Hematopoietic multipotent progenitor cell treated with erythropoietin and hydrocortisone succinate and interleukin-3 and kit ligand, for 8 days (in vitro differentiated cells): ENCODE measurements around the gene DXO.
"Not testable (repeated sequence)": the region's sequence is repeated elsewhere in the genome, so short reads cannot be mapped to it uniquely, and the experiment has no call there.

Source experiments
- DNase-seq: peaks from one replicate; pipeline ENCODE4 v3.0.0-alpha.2; 2015

DXO gene

GRCh38 chr6:31956796-31957195 is 15.1 kb downstream of the DXO start:
- no peak for DNase-seq

- no peak for DNase-seq
Measured at GRCh38 chr6:31954511-31954910, 17.4 kb downstream of the DXO start.

GRCh38 chr6:31952890-31953289 is 19.0 kb downstream of the DXO start:
- no peak for DNase-seq

- peak; percentile 55 for DNase-seq
Measured at GRCh38 chr6:31952140-31952805, 19.7 kb downstream of the DXO start.

- no peak for DNase-seq
Measured at GRCh38 chr6:31949926-31950548, 21.9 kb downstream of the DXO start.

GRCh38 chr6:31948753-31949413 is 23.1 kb downstream of the DXO start:
- peak; percentile 52 for DNase-seq

- DNase-seq: no peak
Measured at GRCh38 chr6:31948306-31948705, 23.6 kb downstream of the DXO start.

GRCh38 chr6:31947864-31948263 is 24.1 kb downstream of the DXO start:
- no peak for DNase-seq

GRCh38 chr6:31947070-31947675 is 24.8 kb downstream of the DXO start:
- DNase-seq: no peak

GRCh38 chr6:31946370-31946885 is 25.5 kb downstream of the DXO start:
- DNase-seq: no peak

- DNase-seq: no peak
Measured at GRCh38 chr6:31945507-31946369, 26.2 kb downstream of the DXO start, which contains the start of gene CFB. TSS of gene CFB (plus strand) at chr6:31946095. CDS start at chr6:31946222, 127 bp downstream.

- DNase-seq: no peak
Measured at GRCh38 chr6:31945154-31945506, 26.8 kb downstream of the DXO start.

GRCh38 chr6:31943742-31944141 is 28.2 kb downstream of the DXO start:
- no peak for DNase-seq

- no peak for DNase-seq
Measured at GRCh38 chr6:31940256-31940664, 31.7 kb downstream of the DXO start.

- no peak for DNase-seq
Measured at GRCh38 chr6:31935823-31936222, 36.1 kb downstream of the DXO start.

- no peak for DNase-seq
Measured at GRCh38 chr6:31935021-31935420, 36.9 kb downstream of the DXO start.

- no peak for DNase-seq
Measured at GRCh38 chr6:31933537-31933936, 38.4 kb downstream of the DXO start.

- DNase-seq: not testable (repeated sequence)
Measured at GRCh38 chr6:31932137-31932536, 39.8 kb downstream of the DXO start.

GRCh38 chr6:31930962-31931361 is 41.0 kb downstream of the DXO start:
- DNase-seq: no peak

- DNase-seq: no peak
Measured at GRCh38 chr6:31928672-31928939, 43.3 kb downstream of the DXO start.

- no peak for DNase-seq
Measured at GRCh38 chr6:31927863-31928671, 43.9 kb downstream of the DXO start.

- DNase-seq: no peak
Measured at GRCh38 chr6:31927242-31927862, 44.6 kb downstream of the DXO start, which contains the start of gene C2. TSS of gene C2 (plus strand) at chr6:31927717. CDS start at chr6:31927753, 36 bp downstream.
